Keratinocyte (primary cell): ENCODE results near the gene OMG. TPM values are rescaled to one million over a fixed set of nuclear protein-coding genes. Genes with fewer than 3 reads are reported as not detected.
A peak's percentile ranks its signal among the peaks of the same experiment; 100 is the strongest.

Experiments
- DNase-seq: peaks from one replicate; pipeline ENCODE4 v3.0.0-alpha.2; 2011; ENCODE audit warnings: low read depth, missing footprints, low spot score
- FAIRE-seq: peaks from 2 replicates; lab custom pipeline; 2011; peaks lifted over from hg19 to GRCh38; lab: Jason Lieb, UNC
- H2AFZ ChIP-seq: 2 replicates; pipeline ENCODE4 v1.6.0; 2012; ENCODE audit warnings: low read length, control low read depth, inconsistent platforms; ENCODE audit not compliant: control insufficient read depth
- H3K27ac ChIP-seq: 2 replicates; pipeline ENCODE4 v1.5.1; 2011; ENCODE audit warnings: low read length; ENCODE audit not compliant: control insufficient read depth, insufficient read depth
- H3K27me3 ChIP-seq: 3 replicates; pipeline ENCODE4 v1.6.0; 2011; ENCODE audit warnings: low read length; ENCODE audit not compliant: control insufficient read depth, insufficient read depth; ENCODE audit errors: extremely low read depth
- H3K36me3 ChIP-seq, 2 experiments: 2 replicates in 1 of 2; 3 replicates in 1 of 2; pipeline ENCODE4 v1.5.1; 2011; ENCODE audit warnings: low read length in 2 of 2, mild to moderate bottlenecking in 1 of 2; ENCODE audit not compliant: control insufficient read depth in 2 of 2, insufficient read depth in 2 of 2; ENCODE audit errors: extremely low read depth in 1 of 2
- H3K4me1 ChIP-seq: 3 replicates; pipeline ENCODE4 v1.5.1; 2011; ENCODE audit warnings: low read length; ENCODE audit not compliant: control insufficient read depth, insufficient read depth; ENCODE audit errors: extremely low read depth
- H3K4me2 ChIP-seq: 3 replicates; pipeline ENCODE4 v1.6.0; 2011; ENCODE audit warnings: low read depth, low read length; ENCODE audit not compliant: control insufficient read depth, insufficient read depth; ENCODE audit errors: extremely low read depth
- H3K4me3 ChIP-seq, 3 experiments: fragments of 200-600 bp in 1 of 3; sonication (generic) in 1 of 3; 2 replicates in 2 of 3; 3 replicates in 1 of 3; pipeline ENCODE4 v1.5.1; 2011 to 2016; ENCODE audit warnings: low read length in 3 of 3, mild to moderate bottlenecking in 3 of 3, control low read depth in 2 of 3, inconsistent platforms in 1 of 3, low read depth in 1 of 3, mixed read lengths in 1 of 3, mixed run types in 1 of 3, moderate library complexity in 1 of 3; ENCODE audit not compliant: control insufficient read depth in 2 of 3, insufficient read depth in 2 of 3; ENCODE audit errors: extremely low read depth in 1 of 3
- H3K79me2 ChIP-seq: 2 replicates; pipeline ENCODE4 v1.6.0; 2012; ENCODE audit warnings: low read length; ENCODE audit not compliant: control insufficient read depth, insufficient read depth
- H3K9ac ChIP-seq: 3 replicates; pipeline ENCODE4 v1.6.0; 2011; ENCODE audit warnings: low read length; ENCODE audit not compliant: control insufficient read depth, insufficient read depth; ENCODE audit errors: extremely low read depth
- H3K9me1 ChIP-seq: 3 replicates; pipeline ENCODE4 v1.6.0; 2011; ENCODE audit warnings: low read length; ENCODE audit not compliant: control insufficient read depth, insufficient read depth; ENCODE audit errors: extremely low read depth
- H3K9me3 ChIP-seq: 2 replicates; pipeline ENCODE4 v1.5.1; 2012; ENCODE audit warnings: low read depth, low read length; ENCODE audit not compliant: control insufficient read depth
- H4K20me1 ChIP-seq: 3 replicates; pipeline ENCODE4 v1.6.0; 2011; ENCODE audit warnings: low read length; ENCODE audit not compliant: control insufficient read depth, insufficient read depth; ENCODE audit errors: extremely low read depth
- CTCF ChIP-seq, 3 experiments: IDR thresholded peaks in 1 of 3; conservative IDR thresholded peaks in 1 of 3; optimal IDR thresholded peaks in 1 of 3; 2 replicates in 2 of 3; 3 replicates in 1 of 3; pipeline versions ENCODE3 to v1.5.1; 2011; ENCODE audit warnings: low read length in 3 of 3, mild to moderate bottlenecking in 3 of 3, moderate library complexity in 2 of 3, control low read depth in 1 of 3, inconsistent platforms in 1 of 3; ENCODE audit not compliant: insufficient read depth in 2 of 3; ENCODE audit errors: extremely low read depth in 1 of 3
- EZH2 ChIP-seq: IDR thresholded peaks from one replicate; pipeline ENCODE4 v1.6.1; 2012; ENCODE audit warnings: inconsistent platforms, mild to moderate bottlenecking, low read length, moderate library complexity
- dilution Hi-C: fragments of 300-500 bp; cut with MboI; formaldehyde crosslinking; loops from one replicate; pipeline ENCODE4 v1.7.0; 2020; ENCODE audit warnings: low sequenced_read_pairs; ENCODE audit not compliant: extremely low pct_ligation_motif_present
- polyA plus RNA-seq, 5 experiments: library from polyadenylated mRNA; depleted of rRNA in 3 of 5; stranded (reverse) in 3 of 5; stranded (forward) in 1 of 5; unstranded in 1 of 5; fragments of >200 nt; gene quantifications; 1 replicate in 1 of 5; 2 replicates in 3 of 5; 3 replicates in 1 of 5; pipeline versions ENCODE4 v1.2.1 to v1.2.3, GENCODE V29; 2011 to 2012; ENCODE audit warnings: missing spikeins in 2 of 5, low read depth in 1 of 5, low replicate concordance in 1 of 5

The OMG gene
- polyA plus RNA-seq, 1 donor (not counting 4 experiments of a cell fraction or from before 2014, with no cell fraction given) = not detected

GRCh38 chr17:31251970-31252328 is 45.1 kb downstream of the OMG start:
- H3K79me2 ChIP-seq = no peaks in the 10 kb centered on the region
- H3K9me3 ChIP-seq = no peaks in the 10 kb centered on the region
- H3K36me3 ChIP-seq = peaks cover 2 to 4% of the 10 kb centered on the region in 2 experiments
- H3K27ac ChIP-seq = no peak overlapping the region
- FAIRE-seq (no peak), DNase-seq (no peak)
- H3K9me1 ChIP-seq = no peaks in the 10 kb centered on the region
- H3K9ac ChIP-seq = no peak overlapping the region
- no peak overlapping the region for H3K4me3 ChIP-seq
- H3K4me1 ChIP-seq = peaks cover 45% of the 10 kb centered on the region
- no peaks in the 10 kb centered on the region for H4K20me1 ChIP-seq
- dilution Hi-C loops = no loop called here
- H3K4me2 ChIP-seq = no peak overlapping the region
- no peak overlapping the region for H2AFZ ChIP-seq
- H3K27me3 ChIP-seq = no peaks in the 10 kb centered on the region
- TF ChIP-seq CTCF (optimal IDR thresholded peaks at IDR 0.05 in 1 of 3, IDR thresholded peaks at IDR 0.05 in 1 of 3, conservative IDR thresholded peaks at IDR 0.05 in 1 of 3; ENCODE audit: extremely low read depth in 1 of 3, insufficient read depth in 2 of 3, low read length in 3 of 3) (no peak), EZH2 (no peak)

GRCh38 chr17:31251105-31251969 is 45.7 kb downstream of the OMG start:
- Histone ChIP-seq H3K27ac (no peak overlapping the region), H3K27me3 (no peaks in the 10 kb centered on the region), H3K36me3 (peaks cover 2 to 4% of the 10 kb centered on the region in 2 experiments), H3K9ac (no peak overlapping the region), H3K4me2 (peak overlapping the region; percentile 8), H3K9me3 (no peaks in the 10 kb centered on the region), H2AFZ (no peak overlapping the region), H4K20me1 (no peaks in the 10 kb centered on the region), H3K4me3 (no peak overlapping the region), H3K9me1 (no peaks in the 10 kb centered on the region), H3K79me2 (no peaks in the 10 kb centered on the region), H3K4me1 (peaks cover 45% of the 10 kb centered on the region)
- dilution Hi-C loops = no loop called here
- DNase-seq (no peak), FAIRE-seq (peak; percentile 73)
- TF ChIP-seq CTCF (optimal IDR thresholded peaks at IDR 0.05 in 1 of 3, IDR thresholded peaks at IDR 0.05 in 1 of 3, conservative IDR thresholded peaks at IDR 0.05 in 1 of 3; ENCODE audit: extremely low read depth in 1 of 3, insufficient read depth in 2 of 3, low read length in 3 of 3) = no peak
- no peak for TF ChIP-seq EZH2
